ENCODE measurements around the gene ZNF132. TPM values are rescaled to one million over a fixed set of nuclear protein-coding genes. Genes with fewer than 3 reads are reported as not detected.
"Not testable (repeated sequence)": the region's sequence is repeated elsewhere in the genome, so short reads cannot be mapped to it uniquely, and the experiment has no call there.

Gene ZNF132
- 1 to 10 TPM; 1.7 to 2.9 (median 2.3) TPM for total RNA-seq

- Histone ChIP-seq H3K27ac (peak within 1 kb of the TSS; percentile 27), H3K27me3 (peaks cover 13% of the 10 kb centered on the region), H3K36me3 (peaks cover 31% of the 10 kb centered on the region), H3K4me3 (peak within 1 kb of the TSS; percentile 59), H3K4me1 (peaks cover 18% of the 10 kb centered on the region), H3K9me3 (peaks cover 9% of the 10 kb centered on the region)
- peak; percentile 98 for DNase-seq (ENCODE audit: low spot score in 2 of 2)
- WGBS = 14% methylated on average over 25 of the region's 59 CpGs
- no peak for TF ChIP-seq CTCF (IDR thresholded peaks at IDR 0.05)
- TF ChIP-seq POLR2AphosphoS5 (IDR thresholded peaks at IDR 0.05) = peak in 2 of 3 donors; percentile 43 to 99
Observed at GRCh38 chr19:58439576-58440554, at the start of gene ZNF132. Gene ZNF132 (minus strand): TSS chr19:58440153. CDS start chr19:58439821, 332 bp downstream.

GRCh38 chr19:58484349-58484748, 44.4 kb upstream of the ZNF132 start:
- not testable (repeated sequence) for H3K9me3 ChIP-seq; H3K4me3 ChIP-seq; DNase-seq (ENCODE audit: low spot score in 2 of 2); H3K27me3 ChIP-seq; H3K27ac ChIP-seq; H3K4me1 ChIP-seq
- WGBS = 92% methylated on average over 5 of the region's 5 CpGs
- peaks cover 25% of the 10 kb centered on the region for H3K36me3 ChIP-seq

GRCh38 chr19:58483776-58484175, 43.8 kb upstream of the ZNF132 start:
- no peaks in the 10 kb centered on the region for H3K4me1 ChIP-seq
- H3K9me3 ChIP-seq = no peaks in the 10 kb centered on the region
- H3K27me3 ChIP-seq = no peaks in the 10 kb centered on the region
- H3K4me3 ChIP-seq = no peak overlapping the region
- no peak for DNase-seq (ENCODE audit: low spot score in 2 of 2)
- no peak for TF ChIP-seq POLR2A (IDR thresholded peaks at IDR 0.05)
- TF ChIP-seq EP300 (IDR thresholded peaks at IDR 0.05) = no peak
- no peak for TF ChIP-seq CTCF (IDR thresholded peaks at IDR 0.05)
- TF ChIP-seq POLR2AphosphoS5 (IDR thresholded peaks at IDR 0.05) = no peak
- no peak overlapping the region for H3K27ac ChIP-seq
- 92% methylated on average over 2 of the region's 2 CpGs for WGBS
- peaks cover 29% of the 10 kb centered on the region for H3K36me3 ChIP-seq

GRCh38 chr19:58482372-58482771, 42.4 kb upstream of the ZNF132 start:
- Histone ChIP-seq H3K36me3 (peaks cover 33% of the 10 kb centered on the region), H3K9me3 (no peaks in the 10 kb centered on the region), H3K27me3 (no peaks in the 10 kb centered on the region), H3K4me3 (no peak overlapping the region), H3K4me1 (no peaks in the 10 kb centered on the region), H3K27ac (no peak overlapping the region)
- TF ChIP-seq CTCF (IDR thresholded peaks at IDR 0.05) (no peak), POLR2AphosphoS5 (IDR thresholded peaks at IDR 0.05) (no peak), POLR2A (IDR thresholded peaks at IDR 0.05) (no peak), EP300 (IDR thresholded peaks at IDR 0.05) (no peak)
- no peak for DNase-seq (ENCODE audit: low spot score in 2 of 2)
- WGBS = 91% methylated on average over 5 of the region's 7 CpGs

- 92% methylated on average over 2 of the region's 2 CpGs for WGBS
- TF ChIP-seq CTCF (IDR thresholded peaks at IDR 0.05) (no peak), POLR2AphosphoS5 (IDR thresholded peaks at IDR 0.05) (no peak)
- Histone ChIP-seq H3K4me1 (peaks cover 12% of the 10 kb centered on the region), H3K27me3 (no peaks in the 10 kb centered on the region), H3K27ac (no peak overlapping the region), H3K9me3 (no peaks in the 10 kb centered on the region), H3K4me3 (no peak overlapping the region), H3K36me3 (peaks cover 33% of the 10 kb centered on the region)
- DNase-seq (ENCODE audit: low spot score in 2 of 2) = no peak
Observed at GRCh38 chr19:58480831-58481230, 40.9 kb upstream of the ZNF132 start.
